NCI-H2196 treated with DMSO at 0.1 percent for 48 hours (cell line): ENCODE measurements around the gene TUFT1.
A peak's percentile ranks its signal among the peaks of the same experiment; 100 is the strongest.
"Not testable (repeated sequence)": the region's sequence is repeated elsewhere in the genome, so short reads cannot be mapped to it uniquely, and the experiment has no call there.

Source experiments
- DNase-seq: peaks from one replicate; lab custom pipeline; 2025; ENCODE audit not compliant: unreplicated experiment; lab: John Stamatoyannopoulos, UW

TUFT1 gene

DNA sequence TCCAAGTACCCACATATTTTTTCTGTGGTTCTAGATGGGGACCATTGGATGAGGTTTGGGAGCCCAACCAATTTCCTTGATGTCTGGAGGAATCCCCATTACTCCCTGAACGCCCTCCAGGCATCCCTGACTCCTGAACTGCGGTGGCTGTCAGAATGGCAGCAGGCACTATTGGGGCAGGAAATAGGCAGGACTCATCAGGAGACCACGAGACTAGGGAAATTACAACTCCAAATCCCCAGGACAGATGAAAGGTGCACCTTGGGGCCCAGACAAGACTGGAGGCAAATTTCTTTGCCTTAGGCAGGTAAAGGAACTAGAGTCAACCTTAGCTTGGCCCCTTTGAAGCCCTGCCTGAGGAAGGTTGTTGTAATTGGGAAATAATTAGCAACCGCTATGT is 27.8 kb upstream of the TUFT1 start:
- no peak for DNase-seq

DNA sequence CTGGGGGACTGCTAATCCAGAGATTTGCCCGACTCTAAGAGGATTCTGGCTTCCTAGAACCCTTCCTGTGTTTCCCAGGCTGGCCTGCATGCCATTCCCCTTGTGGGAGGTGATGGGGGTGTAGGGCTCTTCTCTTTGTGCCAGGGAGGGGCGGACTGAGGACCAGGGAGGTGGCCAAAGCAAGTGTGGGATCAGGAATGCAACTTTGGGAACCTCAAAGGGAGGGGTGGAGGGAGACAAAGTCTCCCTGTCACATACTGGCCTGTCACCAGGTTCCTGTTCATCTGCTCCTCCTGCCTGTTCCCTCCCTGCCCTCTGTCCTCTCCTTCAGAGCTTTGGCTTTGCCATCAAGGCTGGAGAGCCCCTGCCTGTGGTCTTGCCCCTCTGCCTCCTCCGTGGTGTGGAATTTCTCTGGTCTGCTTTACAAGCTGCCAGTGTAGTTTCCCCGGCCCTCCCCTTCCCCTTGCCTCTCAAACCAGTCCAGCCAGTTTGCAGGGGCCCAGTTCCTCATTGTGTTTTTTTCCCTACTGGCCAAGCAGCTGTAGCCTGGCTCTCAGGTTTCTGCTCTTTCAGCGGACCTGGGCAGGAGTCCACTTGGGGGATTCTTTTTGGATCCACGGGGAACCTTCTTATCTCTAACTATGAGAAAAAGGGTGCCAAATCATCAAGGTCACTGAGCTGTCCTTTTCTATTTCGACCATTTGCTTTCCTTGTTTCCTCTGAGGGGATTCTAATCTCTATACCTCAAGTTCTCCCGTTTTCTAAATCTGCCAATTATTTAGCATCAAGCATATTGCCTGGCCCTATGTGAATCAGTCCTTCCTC is 27.1 kb upstream of the TUFT1 start:
- DNase-seq = peak; percentile 69

- peak; percentile 64 for DNase-seq
Observed at GRCh38 chr1:151513626-151514121, 26.4 kb upstream of the TUFT1 start.

DNA sequence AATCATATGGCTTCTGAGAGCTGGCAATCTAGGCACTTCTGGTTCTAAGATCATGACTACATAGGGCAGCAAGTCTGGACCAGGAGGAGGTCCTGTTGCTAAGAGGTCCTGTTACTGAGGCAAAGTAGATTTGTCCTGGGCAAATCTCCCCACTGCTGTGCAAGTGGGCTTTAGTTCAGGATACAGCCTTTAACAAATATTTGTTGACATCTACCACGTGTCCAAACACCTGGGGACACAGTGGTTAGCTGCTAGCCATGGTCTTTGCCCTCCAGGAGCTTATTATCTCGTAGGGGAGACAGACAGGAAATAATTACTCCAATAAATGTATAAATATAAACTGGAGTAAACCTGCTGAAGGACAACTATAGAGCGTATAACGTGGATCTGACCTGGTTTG is 25.7 kb upstream of the TUFT1 start:
- no peak for DNase-seq

DNA sequence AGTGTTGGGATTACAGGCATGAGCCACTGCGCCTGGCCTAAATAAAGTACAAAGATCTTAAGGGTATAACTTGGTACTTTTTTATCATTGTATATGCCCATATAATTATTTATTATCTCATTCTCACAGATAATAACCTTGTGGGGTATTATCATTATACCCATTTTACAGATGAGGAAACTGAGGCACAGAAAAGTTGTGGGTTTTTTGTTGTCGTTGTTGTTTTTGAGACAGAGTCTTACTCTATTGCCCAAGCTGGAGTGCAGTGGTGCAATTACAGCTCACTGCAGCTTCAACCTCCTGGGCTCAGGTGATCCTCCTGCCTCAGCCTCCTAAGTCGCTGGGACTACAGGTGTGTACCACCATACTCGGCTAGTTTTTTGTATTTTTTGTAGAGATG is 24.8 kb upstream of the TUFT1 start:
- DNase-seq = no peak

- no peak for DNase-seq
Observed at GRCh38 chr1:151516031-151516511, 24.0 kb upstream of the TUFT1 start.

GRCh38 chr1:151518431-151518830 is 21.7 kb upstream of the TUFT1 start:
- no peak for DNase-seq

GRCh38 chr1:151518936-151519335 is 21.2 kb upstream of the TUFT1 start:
- DNase-seq = no peak

GRCh38 chr1:151519667-151520066 is 20.4 kb upstream of the TUFT1 start:
- no peak for DNase-seq

DNA sequence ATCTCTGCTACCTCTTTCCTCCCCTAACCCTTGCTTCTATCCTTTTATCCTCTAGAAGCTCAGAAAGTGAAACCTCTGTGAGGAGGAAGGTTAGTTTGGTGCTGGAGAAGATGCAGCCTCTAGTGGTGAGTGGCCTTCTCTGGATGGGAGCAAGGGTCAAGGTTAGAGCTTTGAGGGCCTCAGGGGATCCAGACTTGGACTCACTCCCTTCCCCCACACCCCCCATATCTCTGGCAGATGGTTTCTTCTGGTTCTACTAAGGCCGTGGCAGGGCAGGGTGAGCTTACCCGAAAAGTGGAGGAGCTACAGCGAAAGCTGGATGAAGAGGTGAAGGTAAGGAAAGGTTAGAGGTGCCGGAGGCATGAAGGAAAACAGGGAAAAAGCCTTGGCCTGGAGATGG is 19.8 kb upstream of the TUFT1 start:
- no peak for DNase-seq

- DNase-seq = not testable (repeated sequence)
Observed at GRCh38 chr1:151522427-151522826, 17.7 kb upstream of the TUFT1 start.

GRCh38 chr1:151523326-151523725 is 16.8 kb upstream of the TUFT1 start:
- no peak for DNase-seq

- DNase-seq = no peak
Observed at GRCh38 chr1:151524736-151525135, 15.4 kb upstream of the TUFT1 start.

DNA sequence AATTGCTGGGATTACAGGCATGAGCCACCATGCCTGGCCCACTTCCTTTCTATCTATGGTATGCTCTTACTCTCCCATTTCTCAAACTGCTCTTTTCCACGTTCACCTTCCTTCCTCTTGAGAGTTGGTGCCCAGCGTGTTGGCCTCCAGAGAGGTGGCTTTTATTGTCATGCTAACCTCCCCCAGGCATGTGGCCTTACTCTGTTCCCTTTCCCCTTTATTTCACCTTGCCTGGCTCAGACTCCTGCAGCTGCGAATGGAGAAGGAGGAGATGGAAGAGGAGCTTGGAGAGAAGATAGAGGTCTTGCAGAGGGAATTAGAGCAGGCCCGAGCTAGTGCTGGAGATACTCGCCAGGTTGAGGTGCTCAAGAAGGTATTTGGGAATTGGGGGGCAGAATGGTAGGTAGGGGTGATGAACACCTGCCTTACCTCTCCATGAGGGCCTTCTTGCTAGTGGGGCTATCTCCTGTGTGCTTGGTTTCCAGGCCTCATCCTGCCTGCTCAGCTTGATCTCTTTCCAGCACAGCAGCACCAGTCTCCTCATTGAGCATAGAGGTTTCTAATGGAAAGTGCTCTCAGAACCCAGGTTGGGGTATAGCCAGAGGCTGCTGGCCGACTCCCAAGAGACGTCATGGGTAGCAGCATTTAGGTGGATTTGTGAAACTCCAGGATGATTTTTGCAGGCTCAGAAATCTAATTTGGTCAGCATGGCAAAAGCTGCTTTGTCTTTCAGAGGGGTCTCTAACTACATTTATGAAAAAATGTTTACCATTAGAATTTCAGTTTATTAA is 13.2 kb upstream of the TUFT1 start:
- DNase-seq = no peak

DNA sequence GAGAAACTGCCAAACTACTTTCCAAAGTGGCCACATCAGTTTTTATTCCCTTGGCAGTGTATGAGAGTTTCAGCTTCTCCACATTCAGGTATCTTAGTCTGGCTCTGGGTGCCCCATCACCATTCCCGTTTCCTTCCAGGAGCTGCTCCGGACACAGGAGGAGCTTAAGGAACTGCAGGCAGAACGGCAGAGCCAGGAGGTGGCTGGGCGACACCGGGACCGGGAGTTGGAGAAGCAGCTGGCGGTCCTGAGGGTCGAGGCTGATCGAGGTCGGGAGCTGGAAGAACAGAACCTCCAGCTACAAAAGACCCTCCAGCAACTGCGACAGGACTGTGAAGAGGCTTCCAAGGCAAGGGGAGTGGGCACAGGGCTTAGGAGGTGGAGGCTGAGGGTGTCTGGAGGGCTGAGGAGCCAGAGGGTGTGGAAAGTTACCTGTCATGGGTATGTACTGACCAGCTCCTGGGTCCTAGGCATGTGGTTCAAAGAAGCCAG is 10.9 kb upstream of the TUFT1 start:
- no peak for DNase-seq

DNA sequence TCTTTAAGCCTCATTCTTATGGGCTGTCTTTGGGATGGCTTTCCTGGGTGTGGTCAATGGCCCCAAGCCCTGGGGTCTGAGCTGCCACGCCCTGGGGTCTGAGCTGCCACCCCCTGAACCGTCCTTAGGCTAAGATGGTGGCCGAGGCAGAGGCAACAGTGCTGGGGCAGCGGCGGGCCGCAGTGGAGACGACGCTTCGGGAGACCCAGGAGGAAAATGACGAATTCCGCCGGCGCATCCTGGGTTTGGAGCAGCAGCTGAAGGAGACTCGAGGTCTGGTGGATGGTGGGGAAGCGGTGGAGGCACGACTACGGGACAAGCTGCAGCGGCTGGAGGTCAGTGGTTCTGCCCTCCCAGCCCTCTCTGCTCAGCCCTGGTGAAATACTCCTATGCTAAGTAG is 10.3 kb upstream of the TUFT1 start:
- no peak for DNase-seq

DNA sequence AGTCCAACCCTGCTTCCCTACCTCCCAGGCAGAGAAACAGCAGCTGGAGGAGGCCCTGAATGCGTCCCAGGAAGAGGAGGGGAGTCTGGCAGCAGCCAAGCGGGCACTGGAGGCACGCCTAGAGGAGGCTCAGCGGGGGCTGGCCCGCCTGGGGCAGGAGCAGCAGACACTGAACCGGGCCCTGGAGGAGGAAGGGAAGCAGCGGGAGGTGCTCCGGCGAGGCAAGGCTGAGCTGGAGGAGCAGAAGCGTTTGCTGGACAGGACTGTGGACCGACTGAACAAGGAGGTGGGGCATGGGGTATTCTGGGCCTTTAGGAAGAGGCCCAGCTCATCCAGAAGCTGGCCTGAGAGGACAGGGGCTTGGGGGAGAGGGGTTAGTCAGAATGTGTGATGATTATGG is 9.6 kb upstream of the TUFT1 start:
- no peak for DNase-seq

GRCh38 chr1:151533870-151534269 is 6.2 kb upstream of the TUFT1 start:
- DNase-seq = no peak

DNA sequence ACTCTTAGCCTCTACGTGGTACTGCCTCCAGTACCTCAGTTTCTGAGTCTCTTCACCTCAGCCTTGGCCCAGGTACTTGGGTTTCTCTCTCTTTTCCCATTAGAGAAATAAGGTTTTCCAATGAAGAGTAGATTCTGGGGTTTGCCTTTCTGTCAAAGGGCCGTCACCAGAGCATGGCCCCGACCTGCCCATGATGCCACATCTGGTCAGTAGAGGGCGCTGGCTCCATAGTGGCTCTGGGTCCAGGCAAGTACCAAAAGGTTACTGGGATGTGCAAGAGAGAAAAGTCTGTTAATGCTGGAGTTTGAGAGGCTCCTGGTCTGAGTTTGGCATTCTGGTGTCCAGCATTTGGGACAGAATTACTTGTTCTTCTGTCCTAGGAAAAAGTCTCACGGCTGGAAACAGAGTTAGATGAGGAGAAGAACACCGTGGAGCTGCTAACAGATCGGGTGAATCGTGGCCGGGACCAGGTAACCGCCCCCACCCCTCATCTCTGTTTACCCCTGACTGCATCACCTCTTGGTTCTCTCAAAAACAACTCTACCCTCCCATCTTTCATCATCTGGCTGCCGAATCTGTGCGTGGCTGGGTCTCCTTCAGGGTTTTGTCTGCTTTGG is 5.3 kb upstream of the TUFT1 start:
- DNase-seq = peak; percentile 45

GRCh38 chr1:151535326-151536271 is 4.5 kb upstream of the TUFT1 start:
- DNase-seq = no peak
